DMS79 (cell line): ENCODE measurements around the gene C2orf76.
"Not testable (repeated sequence)": the region's sequence is repeated elsewhere in the genome, so short reads cannot be mapped to it uniquely, and the experiment has no call there.

Experiments
- DNase-seq: peaks from one replicate; lab custom pipeline; 2025; lab: John Stamatoyannopoulos, UW

Gene C2orf76

GRCh38 chr2:119377294-119377992 is 10.8 kb upstream of the C2orf76 start:
- DNase-seq, result no peak

DNA sequence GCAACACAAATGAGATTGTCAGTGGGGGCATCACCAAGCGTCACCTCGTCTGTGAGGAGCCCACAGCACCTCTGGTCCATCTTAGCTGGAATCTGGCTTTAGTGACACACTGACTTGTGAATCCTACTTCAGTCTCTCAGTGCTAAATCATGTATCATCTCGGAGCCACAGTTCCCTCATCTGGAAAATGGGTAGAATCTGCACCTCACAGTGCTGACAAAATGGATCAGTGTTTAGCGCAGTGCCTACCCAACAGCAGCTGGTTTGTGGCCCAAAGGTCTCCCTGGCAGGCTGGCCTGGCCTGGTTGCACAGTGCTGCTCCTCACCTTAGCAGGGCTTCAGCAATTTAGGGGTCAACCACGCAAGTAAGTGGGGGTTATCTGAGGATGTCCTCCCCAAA is 10.2 kb upstream of the C2orf76 start:
- DNase-seq, result no peak

- not testable (repeated sequence) for DNase-seq
Observed at GRCh38 chr2:119376406-119376805, 9.8 kb upstream of the C2orf76 start.

DNA sequence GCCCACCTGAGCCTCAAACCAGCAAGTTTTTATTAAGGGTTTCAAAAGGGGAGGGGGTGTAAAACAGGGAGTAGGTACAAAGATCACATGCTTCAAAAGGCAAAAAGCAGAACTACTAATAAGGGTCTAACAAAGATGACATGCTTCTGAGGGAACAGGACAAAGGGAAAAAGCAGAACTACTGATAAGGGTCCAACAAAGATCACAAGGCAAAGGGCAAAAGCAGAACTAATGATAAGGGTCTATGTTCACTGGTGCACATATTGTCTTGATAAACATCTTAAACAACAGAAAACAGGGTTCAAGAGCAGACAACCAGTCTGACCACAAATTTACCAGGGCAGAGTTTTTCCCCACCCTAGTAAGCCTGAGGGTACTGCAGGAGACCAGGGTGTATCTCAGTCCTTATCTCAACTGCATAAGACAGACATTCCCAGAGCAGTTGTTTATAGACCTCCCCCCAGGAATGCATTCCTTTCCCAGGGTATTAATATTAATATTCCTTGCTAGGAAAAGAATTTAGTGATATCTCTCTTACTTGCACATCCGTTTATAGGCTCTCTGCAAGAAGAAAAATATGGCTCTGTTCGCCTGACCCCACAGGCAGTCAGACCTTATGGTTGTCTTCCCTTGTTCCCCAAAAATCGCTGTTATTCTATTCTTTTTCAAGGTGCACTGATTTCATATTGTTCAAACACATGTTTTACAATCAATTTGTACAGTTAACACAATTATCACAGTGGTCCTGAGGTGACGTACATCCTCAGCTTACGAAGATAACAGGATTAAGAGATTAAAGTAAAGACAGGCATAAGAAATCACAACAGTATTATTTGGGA is 7.5 kb upstream of the C2orf76 start:
- DNase-seq, result not testable (repeated sequence)

- no peak for DNase-seq
Observed at GRCh38 chr2:119372778-119373568, 6.3 kb upstream of the C2orf76 start.

DNA sequence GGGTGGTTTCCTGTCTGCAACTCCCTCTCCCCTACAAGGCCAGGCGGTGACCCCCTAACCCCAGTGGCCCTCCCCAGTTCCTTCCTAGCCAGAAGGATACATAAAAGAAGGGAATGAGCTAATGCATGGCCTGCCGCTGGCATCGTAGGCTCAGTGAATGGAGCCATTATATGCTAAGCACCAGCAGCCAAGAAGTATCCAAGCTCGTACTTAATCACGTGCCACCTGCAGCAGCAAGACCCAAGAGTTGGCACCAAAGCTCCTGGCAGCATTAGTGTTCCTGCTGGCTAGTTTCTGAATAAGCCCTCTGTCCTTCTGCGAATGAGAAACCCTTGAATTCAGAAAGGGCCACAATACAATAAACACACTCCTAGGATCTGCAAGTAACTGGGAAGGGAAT is 4.5 kb upstream of the C2orf76 start:
- DNase-seq, result no peak

DNA sequence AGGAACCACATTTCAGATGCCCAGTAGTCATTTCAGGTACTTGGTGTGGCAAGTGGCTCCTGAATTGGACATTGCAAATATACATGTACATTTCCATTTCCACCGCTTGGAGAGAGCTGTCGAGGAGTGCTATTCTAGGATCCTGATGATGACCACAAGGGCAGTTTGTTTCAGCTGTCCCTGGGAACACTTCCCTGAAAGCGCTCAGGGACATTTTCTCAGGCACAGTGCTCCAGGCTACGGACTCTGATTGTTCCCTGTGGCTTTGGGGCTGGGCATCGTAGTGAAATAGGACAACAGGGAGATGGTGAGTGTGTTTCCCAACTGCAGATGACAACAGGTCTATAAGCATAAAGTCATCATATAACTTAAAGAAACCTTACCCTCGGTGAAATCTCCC is 3.2 kb upstream of the C2orf76 start:
- DNase-seq, result no peak

DNA sequence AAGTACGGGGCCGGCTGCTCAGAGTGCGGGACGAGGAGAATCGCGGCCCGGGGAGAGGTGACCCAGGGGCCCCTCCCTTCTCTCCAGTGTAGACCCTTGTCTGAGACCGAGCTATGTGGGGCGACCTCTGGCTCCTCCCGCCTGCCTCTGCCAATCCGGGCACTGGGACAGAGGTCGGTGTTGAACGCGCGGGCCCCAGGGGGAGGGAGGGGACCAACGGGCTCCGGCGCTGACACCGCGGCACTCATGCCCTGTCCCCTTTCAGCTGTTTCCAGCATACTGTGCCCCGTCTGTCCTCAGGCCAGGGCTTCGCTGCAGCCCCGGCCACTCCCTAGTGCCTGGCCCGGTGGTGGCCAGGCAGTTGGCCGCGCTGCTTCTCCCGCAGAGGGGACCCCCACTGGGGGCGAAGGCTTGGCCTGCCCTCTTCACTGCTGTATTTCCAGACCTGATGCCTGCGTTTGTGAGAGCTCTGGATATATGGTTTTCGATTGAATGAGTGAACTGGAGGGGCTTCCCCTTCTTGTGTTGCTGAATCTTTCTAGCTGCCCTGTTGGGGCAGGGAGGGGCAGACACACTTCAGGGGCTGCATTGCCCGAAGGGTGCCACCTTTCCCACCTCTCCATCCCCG is 952 bp upstream of the C2orf76 start:
- peak; percentile 4 for DNase-seq

DNA sequence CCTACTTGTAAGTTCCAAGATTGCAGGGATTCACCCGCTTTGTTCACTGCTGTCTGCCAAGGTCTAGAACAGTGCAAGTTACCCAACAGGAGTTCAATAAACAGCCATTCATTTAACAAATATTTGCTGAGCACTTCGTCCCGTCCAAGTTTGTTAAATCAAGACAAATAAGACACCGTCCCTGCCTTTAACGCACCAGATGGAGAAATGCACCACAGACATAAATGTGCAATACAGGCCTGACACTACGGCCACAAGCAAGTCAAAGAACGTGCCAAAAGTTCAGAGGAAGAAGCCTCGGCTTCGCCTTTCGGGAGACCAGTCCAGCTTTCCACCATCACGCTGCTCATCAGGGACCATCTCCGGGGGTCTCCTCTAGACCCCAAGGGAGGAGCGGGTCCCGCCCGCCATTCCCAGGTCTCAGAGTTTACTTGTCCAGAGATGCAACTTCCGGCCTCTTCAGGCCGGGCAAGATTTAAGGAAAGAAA is 429 bp downstream of the C2orf76 start:
- no peak for DNase-seq

- no peak for DNase-seq
Observed at GRCh38 chr2:119365436-119365835, 1.2 kb downstream of the C2orf76 start.

GRCh38 chr2:119364798-119365197 is 1.8 kb downstream of the C2orf76 start:
- no peak for DNase-seq

DNA sequence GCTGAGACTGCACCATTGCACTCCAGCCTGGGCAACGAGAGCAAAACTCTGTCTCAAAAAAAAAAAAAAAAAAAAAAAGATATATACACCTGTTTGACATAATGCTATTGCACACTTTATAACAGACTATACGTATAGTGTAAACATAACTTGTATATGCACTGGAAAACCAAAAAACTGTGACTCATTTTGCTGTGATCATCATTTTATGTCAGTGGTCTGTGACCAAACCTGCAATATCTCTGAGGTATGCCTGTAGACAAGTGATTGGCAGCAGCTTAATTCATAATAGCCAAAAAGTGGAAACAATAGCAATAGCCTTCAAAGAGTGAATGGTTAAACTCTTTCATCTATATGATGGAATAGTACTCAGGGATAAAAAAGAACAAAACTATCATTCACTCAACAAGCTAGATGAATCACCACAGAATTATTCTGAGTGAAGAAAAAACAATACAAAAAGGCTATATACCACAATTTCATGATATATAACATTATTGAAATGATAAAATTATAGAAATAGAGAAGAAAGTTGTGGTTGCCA is 6.1 kb downstream of the C2orf76 start:
- no peak for DNase-seq

DNA sequence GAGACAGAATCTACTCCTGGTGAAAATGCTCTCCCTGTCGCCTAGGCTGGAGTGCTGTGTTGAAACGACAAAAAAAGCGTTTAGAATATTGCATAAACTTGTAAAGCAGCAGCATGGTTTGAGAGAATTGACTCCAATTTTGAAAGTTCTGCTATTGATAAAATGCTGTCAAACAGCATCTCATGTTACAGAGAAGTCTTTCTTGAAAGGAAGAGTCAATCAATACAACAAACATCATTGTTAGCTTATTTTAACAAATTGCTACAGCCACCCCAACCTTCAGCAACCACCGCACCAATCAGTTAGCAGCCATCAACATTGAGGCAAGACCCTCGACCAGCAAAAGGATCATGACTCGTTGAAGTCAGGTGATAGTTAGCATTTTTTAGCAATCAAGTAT is 6.9 kb downstream of the C2orf76 start:
- no peak for DNase-seq

DNA sequence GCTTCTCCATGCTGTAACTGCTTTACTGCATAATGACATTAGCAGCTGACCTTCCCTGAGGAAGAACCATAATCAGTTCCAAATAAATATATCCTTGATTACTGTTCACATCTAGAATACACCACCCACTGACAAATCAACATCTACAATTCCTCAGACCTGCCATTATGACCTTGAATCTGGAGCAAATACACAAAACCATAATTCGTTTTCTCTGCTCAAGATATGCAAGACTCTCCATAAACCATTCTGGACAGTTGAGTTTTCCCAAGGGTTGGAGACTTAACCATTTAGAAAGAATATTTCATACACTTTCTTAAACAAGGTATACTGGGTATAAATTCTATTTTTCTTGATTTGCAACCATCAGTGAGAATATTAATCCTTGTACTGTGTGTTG is 11.8 kb downstream of the C2orf76 start:
- no peak for DNase-seq

- DNase-seq, result no peak
Observed at GRCh38 chr2:119352357-119352756, 14.3 kb downstream of the C2orf76 start.

DNA sequence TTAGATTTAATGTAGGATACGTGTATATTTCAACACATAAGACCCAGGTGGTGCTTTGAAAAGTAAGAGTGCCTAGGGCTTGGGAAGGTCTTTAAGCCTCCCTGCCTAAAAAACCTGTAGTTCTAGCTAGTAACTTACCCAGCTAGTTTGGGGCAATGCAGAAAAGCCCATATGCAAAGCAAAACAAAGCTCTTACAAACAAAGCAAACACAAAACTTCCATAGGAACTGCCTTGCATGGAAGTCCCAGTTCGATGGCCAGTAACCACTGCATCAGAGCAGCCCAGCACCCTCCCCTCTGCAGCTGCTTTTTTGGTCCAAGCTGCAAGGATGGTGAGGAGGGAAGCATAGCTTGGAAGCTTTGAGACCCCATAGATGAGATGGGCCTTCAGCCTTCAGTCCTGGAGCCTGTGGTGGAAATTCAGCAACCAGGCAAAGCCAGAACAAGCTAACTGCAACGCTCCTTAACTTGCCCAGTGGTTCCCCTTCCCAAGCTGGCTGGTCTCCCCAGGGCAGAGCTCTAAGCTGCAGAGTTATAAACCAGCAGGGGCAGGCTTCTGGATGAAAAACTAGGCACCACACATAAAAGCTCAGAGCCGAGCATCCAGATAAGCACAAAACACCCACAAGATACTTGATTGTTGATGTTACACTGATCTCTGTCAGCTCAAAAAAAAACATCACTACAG is 16.2 kb downstream of the C2orf76 start:
- DNase-seq, result no peak

- no peak for DNase-seq
Observed at GRCh38 chr2:119349289-119349688, 17.3 kb downstream of the C2orf76 start.

DNA sequence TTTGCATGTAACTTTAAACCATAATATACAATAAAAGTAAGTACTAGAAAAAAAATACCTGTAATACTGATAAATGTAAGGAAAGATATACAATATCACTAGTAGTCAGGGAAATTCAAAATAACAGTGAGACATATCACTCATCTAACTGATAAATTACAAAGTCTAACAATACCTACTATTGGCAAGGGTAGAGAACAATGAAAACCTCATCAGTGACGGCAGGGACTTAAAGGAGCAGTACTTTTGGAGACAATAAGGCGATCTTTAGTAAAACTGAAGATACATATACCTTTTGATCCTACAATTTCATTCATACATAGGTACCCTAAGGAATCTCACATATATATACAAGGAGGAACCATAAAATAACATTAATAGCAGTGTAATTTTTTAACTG is 24.9 kb downstream of the C2orf76 start:
- no peak for DNase-seq

DNA sequence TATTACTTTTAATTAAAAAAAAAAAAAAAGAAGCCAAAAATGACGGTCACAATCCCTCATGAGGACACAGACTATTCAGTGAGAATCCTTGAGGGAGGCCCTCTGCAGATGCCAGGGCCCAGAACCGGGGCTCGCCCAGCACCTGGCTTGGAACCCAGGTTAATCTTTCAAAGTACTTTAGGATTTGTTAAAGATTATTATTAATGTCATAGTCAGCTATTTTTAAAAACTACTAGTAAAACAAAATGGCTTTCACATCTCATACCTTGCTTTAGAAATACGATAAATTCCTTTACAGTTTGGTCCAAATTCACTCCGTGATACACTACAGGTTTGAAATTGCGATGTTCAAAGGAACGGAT is 27.1 kb downstream of the C2orf76 start:
- no peak for DNase-seq

- DNase-seq, result no peak
Observed at GRCh38 chr2:119338826-119339561, 27.6 kb downstream of the C2orf76 start.

DNA sequence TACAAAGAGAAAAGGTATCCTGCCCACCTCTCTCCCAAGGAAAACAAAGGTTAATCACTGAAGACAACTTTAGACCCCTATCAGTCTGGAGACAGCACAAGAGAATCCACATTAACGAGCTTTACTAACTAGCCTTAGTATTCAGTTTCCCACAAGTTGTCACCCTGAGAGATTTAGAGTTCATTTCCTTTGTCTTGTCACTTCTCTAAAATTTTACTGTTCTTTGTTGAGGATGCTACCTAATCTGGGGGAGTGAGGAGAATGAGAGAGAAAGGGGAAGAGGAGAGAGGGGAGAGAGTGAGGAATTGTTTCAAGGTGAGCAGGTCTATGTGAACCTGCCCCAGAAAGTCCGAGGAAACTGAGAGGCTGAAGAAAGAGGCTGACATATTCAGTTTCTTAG is 28.4 kb downstream of the C2orf76 start:
- DNase-seq, result no peak
